Panc1 (cell line): ENCODE measurements around the gene SNRNP25. TPM values are rescaled to one million over a fixed set of nuclear protein-coding genes. Genes with fewer than 3 reads are reported as not detected.

Experiments
- ATAC-seq: fragments of 200-7000 bp; cut with Tn5 transposase; 2 replicates; pipeline ENCODE4 v1.9.1; 2020; ENCODE audit warnings: mild to moderate bottlenecking, moderate library complexity
- BruUV-seq: library from RNA; stranded (reverse); fragments of 400-500 nt; replicated peaks from 2 replicates; lab custom pipeline; 2021; lab: Mats Ljungman, UMichigan
- CTCF ChIA-PET: fragments of 300-600 bp; sonication (Branson Sonifier 250); formaldehyde crosslinking; loops from one replicate; lab custom pipeline; 2022; ENCODE audit warnings: antibody characterized with exemption; lab: Charles Lee
- POLR2A ChIA-PET: fragments of 300-600 bp; sonication (Branson Sonifier 250); formaldehyde crosslinking; loops from one replicate; lab custom pipeline; 2022; ENCODE audit warnings: antibody characterized with exemption; lab: Charles Lee
- DNase-seq: peaks from one replicate; pipeline ENCODE4 v3.0.0-alpha.2; 2010; ENCODE audit warnings: low read depth, low spot score
- H3K27ac ChIP-seq: 2 replicates; pipeline ENCODE4 v1.5.1; 2011; ENCODE audit warnings: mild to moderate bottlenecking, low read length, inconsistent platforms
- H3K27me3 ChIP-seq: fragments of 200-500 bp; sonication (Bioruptor generic); 2 replicates; pipeline ENCODE4 v1.6.0; 2014; ENCODE audit warnings: low read length, inconsistent platforms; ENCODE audit not compliant: control insufficient read depth, insufficient read depth
- H3K36me3 ChIP-seq: fragments of 200-500 bp; sonication (Bioruptor generic); 2 replicates; pipeline ENCODE4 v1.5.1; 2014; ENCODE audit warnings: inconsistent platforms, mild to moderate bottlenecking, low read length, moderate library complexity; ENCODE audit not compliant: control insufficient read depth, insufficient read depth
- H3K4me1 ChIP-seq: 2 replicates; pipeline ENCODE4 v1.5.1; 2011; ENCODE audit warnings: inconsistent platforms, mild to moderate bottlenecking, low read length, moderate library complexity; ENCODE audit not compliant: control insufficient read depth, insufficient read depth
- H3K4me3 ChIP-seq, 2 experiments: 2 replicates each; pipeline ENCODE4 v1.5.1; 2011 to 2012; ENCODE audit warnings: low read depth in 2 of 2, low read length in 2 of 2, mild to moderate bottlenecking in 2 of 2, inconsistent platforms in 1 of 2, moderate library complexity in 1 of 2
- H3K9me3 ChIP-seq: fragments of 200-500 bp; sonication (Bioruptor generic); 2 replicates; pipeline ENCODE4 v1.5.1; 2014; ENCODE audit warnings: low read depth, mild to moderate bottlenecking, inconsistent platforms, low read length, moderate library complexity; ENCODE audit not compliant: control insufficient read depth, insufficient read depth
- POLR2AphosphoS5 ChIP-seq: IDR thresholded peaks from 2 replicates; pipeline ENCODE4 v1.6.1; 2012; ENCODE audit warnings: mild to moderate bottlenecking, low read depth, low read length, moderate library complexity
- SIN3A ChIP-seq: IDR thresholded peaks from 2 replicates; pipeline ENCODE4 v1.6.1; 2012; ENCODE audit warnings: low read depth, mild to moderate bottlenecking, low read length, moderate library complexity, borderline replicate concordance; ENCODE audit not compliant: insufficient read depth
- TCF7L2 ChIP-seq: IDR thresholded peaks from 2 replicates; pipeline ENCODE4 v1.6.1; 2011; ENCODE audit warnings: mild to moderate bottlenecking, low read depth, low read length, inconsistent platforms
- in situ Hi-C: cut with HindIII; loops from 2 replicates; pipeline ENCODE4 v1.10.0; 2016; ENCODE audit warnings: low sequenced_read_pairs, low pct_unique_long_range_greater_than_20kb
- intact Hi-C: fragments of 100-400 bp; cut with micrococcal nuclease; formaldehyde crosslinking; loops from one replicate; pipeline ENCODE4 v1.10.0; 2022; ENCODE audit not compliant: unreplicated experiment
- total RNA-seq: library from RNA; stranded (reverse); gene quantifications from one replicate; pipeline ENCODE4 v1.2.1, GENCODE V29; 2021; ENCODE audit not compliant: unreplicated experiment
- TF ChIP-seq, protein P1 (sequence below), 2 experiments: IDR thresholded peaks; 2 replicates each; pipeline ENCODE4 v1.6.1; 2011 to 2012; ENCODE audit warnings: low read depth in 2 of 2, control low read depth in 1 of 2, low read length in 1 of 2, mild to moderate bottlenecking in 1 of 2, moderate library complexity in 1 of 2; ENCODE audit not compliant: insufficient read depth in 1 of 2
- TF ChIP-seq, protein P2 (sequence below): fragments of 450-650 bp; IDR thresholded peaks from 2 replicates; pipeline ENCODE4 v1.5.1; 2017; ENCODE audit warnings: mild to moderate bottlenecking

Gene SNRNP25
- total RNA-seq, 1 experiment from 2014 or later, result 83.5 TPM

DNA sequence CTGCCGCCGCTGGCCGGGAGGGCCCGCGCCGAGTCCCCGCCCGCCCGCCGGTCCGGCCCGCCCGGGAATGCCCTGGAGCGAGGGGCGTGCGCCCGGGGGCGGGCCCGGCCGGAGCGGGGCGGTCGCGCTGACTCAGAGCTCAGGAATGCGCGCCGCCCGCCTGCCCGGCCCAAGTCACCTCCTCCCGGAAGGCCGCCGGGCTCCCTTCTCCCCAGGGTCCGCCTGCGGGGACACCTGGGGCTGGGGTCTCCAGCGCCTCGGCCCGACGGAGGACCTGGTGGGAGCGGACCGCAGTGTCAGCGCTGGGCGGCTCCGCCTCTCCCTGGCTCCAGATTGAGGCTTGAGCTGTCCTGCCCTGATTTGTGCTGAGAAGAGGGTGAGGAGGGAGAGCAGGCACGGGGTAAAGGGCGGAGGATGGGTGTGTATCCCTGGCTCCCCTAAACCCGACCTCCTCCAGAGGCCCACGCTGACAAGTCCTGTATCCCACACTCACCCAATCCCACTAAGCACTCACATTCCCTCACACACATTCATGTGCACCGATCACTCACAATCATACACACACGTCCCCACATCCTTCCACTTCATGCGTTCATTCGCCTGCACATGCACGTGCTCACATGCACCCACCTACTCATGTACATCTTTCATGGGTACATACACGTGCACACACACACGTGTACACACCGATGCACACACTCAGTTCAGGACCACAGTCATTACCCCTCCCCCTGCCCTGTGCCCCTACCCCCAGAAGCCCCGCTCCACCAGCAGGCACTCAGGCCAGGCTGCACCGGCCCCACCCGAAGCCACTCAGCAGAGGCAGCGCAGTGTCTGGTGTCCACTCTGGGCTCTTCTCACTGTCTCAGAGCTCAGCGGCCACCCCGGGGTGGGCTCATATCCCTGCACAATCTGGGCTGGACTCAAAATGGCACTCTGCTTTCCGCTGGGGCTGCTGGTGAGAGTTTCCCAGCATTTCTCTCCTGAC lies 19.2 kb downstream of the SNRNP25 start, which contains the start of gene RHBDF1:
RHBDF1 (minus strand) TSS at position 71 of the 988 bp plus-strand sequence. CDS start 7,616 bp downstream, outside the sequence.
- Histone ChIP-seq H3K36me3 (no peaks in the 10 kb centered on the region), H3K9me3 (no peaks in the 10 kb centered on the region), H3K27me3 (no peaks in the 10 kb centered on the region), H3K4me3 (peak within 1 kb of the TSS; percentile 65 to 72), H3K4me1 (peaks cover 59% of the 10 kb centered on the region), H3K27ac (peak within 1 kb of the TSS; percentile 84)
- DNase-seq, result no peak
- peak; percentile 65 for ATAC-seq
- TF ChIP-seq, protein P1, sequence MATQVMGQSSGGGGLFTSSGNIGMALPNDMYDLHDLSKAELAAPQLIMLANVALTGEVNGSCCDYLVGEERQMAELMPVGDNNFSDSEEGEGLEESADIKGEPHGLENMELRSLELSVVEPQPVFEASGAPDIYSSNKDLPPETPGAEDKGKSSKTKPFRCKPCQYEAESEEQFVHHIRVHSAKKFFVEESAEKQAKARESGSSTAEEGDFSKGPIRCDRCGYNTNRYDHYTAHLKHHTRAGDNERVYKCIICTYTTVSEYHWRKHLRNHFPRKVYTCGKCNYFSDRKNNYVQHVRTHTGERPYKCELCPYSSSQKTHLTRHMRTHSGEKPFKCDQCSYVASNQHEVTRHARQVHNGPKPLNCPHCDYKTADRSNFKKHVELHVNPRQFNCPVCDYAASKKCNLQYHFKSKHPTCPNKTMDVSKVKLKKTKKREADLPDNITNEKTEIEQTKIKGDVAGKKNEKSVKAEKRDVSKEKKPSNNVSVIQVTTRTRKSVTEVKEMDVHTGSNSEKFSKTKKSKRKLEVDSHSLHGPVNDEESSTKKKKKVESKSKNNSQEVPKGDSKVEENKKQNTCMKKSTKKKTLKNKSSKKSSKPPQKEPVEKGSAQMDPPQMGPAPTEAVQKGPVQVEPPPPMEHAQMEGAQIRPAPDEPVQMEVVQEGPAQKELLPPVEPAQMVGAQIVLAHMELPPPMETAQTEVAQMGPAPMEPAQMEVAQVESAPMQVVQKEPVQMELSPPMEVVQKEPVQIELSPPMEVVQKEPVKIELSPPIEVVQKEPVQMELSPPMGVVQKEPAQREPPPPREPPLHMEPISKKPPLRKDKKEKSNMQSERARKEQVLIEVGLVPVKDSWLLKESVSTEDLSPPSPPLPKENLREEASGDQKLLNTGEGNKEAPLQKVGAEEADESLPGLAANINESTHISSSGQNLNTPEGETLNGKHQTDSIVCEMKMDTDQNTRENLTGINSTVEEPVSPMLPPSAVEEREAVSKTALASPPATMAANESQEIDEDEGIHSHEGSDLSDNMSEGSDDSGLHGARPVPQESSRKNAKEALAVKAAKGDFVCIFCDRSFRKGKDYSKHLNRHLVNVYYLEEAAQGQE (IDR thresholded peaks at IDR 0.05; ENCODE audit: insufficient read depth in 1 of 2, low read depth in 2 of 2, low read length in 1 of 2), result 0 out of 4 replicates have a peak, but pooled peaks of 1 of the 2 experiments have one; percentile 11
- no peak for TF ChIP-seq POLR2AphosphoS5
- no TSS peak for BruUV-seq
- intact Hi-C loops, result no loop called here
- CTCF ChIA-PET, result no interaction called here
- in situ Hi-C loops, result no loop called here
- POLR2A ChIA-PET, result no interaction called here

DNA sequence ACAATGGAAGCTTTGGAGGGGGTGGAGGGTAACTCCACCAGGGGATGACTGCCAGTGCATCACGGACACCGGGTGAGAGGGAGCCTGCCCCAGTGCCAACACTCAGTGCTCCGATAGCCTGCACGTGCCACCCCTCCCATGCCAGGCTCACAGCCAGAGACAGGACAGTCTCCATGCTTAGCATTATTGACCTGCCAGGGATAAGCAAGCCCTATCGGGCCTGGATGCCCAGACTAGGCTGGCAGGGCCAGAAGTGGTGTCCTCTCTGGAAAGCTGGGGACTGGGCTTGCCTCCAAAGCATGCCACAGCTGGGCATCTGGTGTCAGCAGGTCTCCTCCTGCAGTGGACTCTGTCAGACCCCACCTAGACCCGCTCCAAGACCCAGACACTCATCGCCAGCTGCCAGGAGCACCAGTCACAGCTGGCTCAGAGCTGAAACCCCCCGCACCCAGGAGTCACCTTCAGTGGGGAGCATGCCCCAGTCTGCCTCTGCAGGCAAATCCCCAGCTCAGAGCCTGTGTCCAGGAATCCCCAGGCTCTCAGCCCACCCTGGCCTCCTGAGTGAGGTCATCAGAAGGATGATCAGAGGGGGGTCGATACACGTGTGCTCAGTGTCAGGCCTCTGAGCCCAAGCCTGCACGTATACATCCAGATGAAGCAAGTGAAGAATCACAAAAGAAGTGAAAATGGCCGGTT lies 20.6 kb downstream of the SNRNP25 start:
- CTCF ChIA-PET, result interaction anchor here (0.5 to 1.2 kb wide), 2 partner anchors 23 to 334 kb away, joined by 3 to 4 read pairs; no protein-coding TSS in a partner anchor
- in situ Hi-C loops (no loop called here), intact Hi-C loops (no loop called here)
- Histone ChIP-seq H3K9me3 (no peaks in the 10 kb centered on the region), H3K27me3 (no peaks in the 10 kb centered on the region), H3K4me3 (no peak overlapping the region), H3K27ac (no peak overlapping the region), H3K4me1 (peaks cover 66% of the 10 kb centered on the region), H3K36me3 (no peaks in the 10 kb centered on the region)
- TF ChIP-seq TCF7L2 (no peak), POLR2AphosphoS5 (no peak), SIN3A (no peak)
- TF ChIP-seq, protein P1 (IDR thresholded peaks at IDR 0.05; ENCODE audit: insufficient read depth in 1 of 2, low read depth in 2 of 2, low read length in 1 of 2), result no peak
- TF ChIP-seq, protein P2, sequence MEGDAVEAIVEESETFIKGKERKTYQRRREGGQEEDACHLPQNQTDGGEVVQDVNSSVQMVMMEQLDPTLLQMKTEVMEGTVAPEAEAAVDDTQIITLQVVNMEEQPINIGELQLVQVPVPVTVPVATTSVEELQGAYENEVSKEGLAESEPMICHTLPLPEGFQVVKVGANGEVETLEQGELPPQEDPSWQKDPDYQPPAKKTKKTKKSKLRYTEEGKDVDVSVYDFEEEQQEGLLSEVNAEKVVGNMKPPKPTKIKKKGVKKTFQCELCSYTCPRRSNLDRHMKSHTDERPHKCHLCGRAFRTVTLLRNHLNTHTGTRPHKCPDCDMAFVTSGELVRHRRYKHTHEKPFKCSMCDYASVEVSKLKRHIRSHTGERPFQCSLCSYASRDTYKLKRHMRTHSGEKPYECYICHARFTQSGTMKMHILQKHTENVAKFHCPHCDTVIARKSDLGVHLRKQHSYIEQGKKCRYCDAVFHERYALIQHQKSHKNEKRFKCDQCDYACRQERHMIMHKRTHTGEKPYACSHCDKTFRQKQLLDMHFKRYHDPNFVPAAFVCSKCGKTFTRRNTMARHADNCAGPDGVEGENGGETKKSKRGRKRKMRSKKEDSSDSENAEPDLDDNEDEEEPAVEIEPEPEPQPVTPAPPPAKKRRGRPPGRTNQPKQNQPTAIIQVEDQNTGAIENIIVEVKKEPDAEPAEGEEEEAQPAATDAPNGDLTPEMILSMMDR, result no peak
- no peak for ATAC-seq
- BruUV-seq, result no TSS peak
- POLR2A ChIA-PET, result no interaction called here
- DNase-seq, result no peak
